HepG2 (cell line): ENCODE measurements around the gene DUSP8. TPM values are rescaled to one million over a fixed set of nuclear protein-coding genes. Genes with fewer than 3 reads are reported as not detected.

Source experiments
- ATAC-seq: fragments of 200-7000 bp; cut with Tn5 transposase; 3 replicates; pipeline ENCODE4 v1.9.1; 2020; ENCODE audit warnings: mild to moderate bottlenecking, moderate library complexity
- BruUV-seq: library from RNA; stranded (reverse); fragments of 400-500 nt; replicated peaks from 2 replicates; lab custom pipeline; 2021; lab: Mats Ljungman, UMichigan
- CTCF ChIA-PET: fragments of 300-600 bp; formaldehyde crosslinking; extraction: SDS; loops from one replicate; lab custom pipeline; 2021; ENCODE audit warnings: low total read pairs, inconsistent platforms, low intra/inter-chr PET ratio; lab: Yijun Ruan, JAX
- POLR2A ChIA-PET: fragments of 350-600 bp; sonication (Branson Sonifier 250); formaldehyde crosslinking; loops from one replicate; lab custom pipeline; 2020; ENCODE audit warnings: antibody characterized with exemption, inconsistent platforms; lab: Yijun Ruan, JAX
- DNase-seq: peaks from one replicate; pipeline ENCODE4 v3.0.0-alpha.2; 2015; ENCODE audit warnings: low spot score
- FAIRE-seq: peaks from 3 replicates; lab custom pipeline; 2011; peaks lifted over from hg19 to GRCh38; lab: Jason Lieb, UNC
- H2AFZ ChIP-seq: one replicate; pipeline ENCODE4 v1.6.1; 2011; ENCODE audit warnings: low read length, inconsistent platforms
- H3K27ac ChIP-seq: fragments of 300-600 bp; 3 replicates; pipeline ENCODE4 v1.8.0; 2011; ENCODE audit warnings: mixed run types, mild to moderate bottlenecking, mixed read lengths, low read length, inconsistent platforms; ENCODE audit not compliant: insufficient read depth; ENCODE audit errors: extremely low read length
- H3K27me3 ChIP-seq, 2 experiments: fragments of 200-600 bp in 1 of 2; 2 replicates in 1 of 2; 3 replicates in 1 of 2; pipeline versions ENCODE4 v1.6.0 to v1.8.0; 2011; ENCODE audit warnings: low read length in 2 of 2, mild to moderate bottlenecking in 2 of 2, moderate library complexity in 2 of 2, inconsistent platforms in 1 of 2; ENCODE audit not compliant: insufficient read depth in 2 of 2, control insufficient read depth in 1 of 2
- H3K36me3 ChIP-seq, 2 experiments: fragments of 200-600 bp in 1 of 2; replicated peaks in 1 of 2; 2 replicates in 1 of 2; 3 replicates in 1 of 2; pipeline versions ENCODE4 v1.5.1 to v1.8.0; 2011; ENCODE audit warnings: low read length in 2 of 2, inconsistent platforms in 1 of 2; ENCODE audit not compliant: insufficient read depth in 2 of 2, control insufficient read depth in 1 of 2
- H3K4me1 ChIP-seq: 2 replicates; pipeline ENCODE4 v1.5.1; 2012; ENCODE audit warnings: low read length, inconsistent platforms; ENCODE audit not compliant: insufficient read depth
- H3K4me2 ChIP-seq: 2 replicates; pipeline ENCODE4 v1.6.0; 2011; ENCODE audit warnings: low read depth, low read length, inconsistent platforms
- H3K4me3 ChIP-seq, 3 experiments: fragments of 200-600 bp in 1 of 3; sonication (generic), shearing (Covaris generic) in 1 of 3; replicated peaks in 1 of 3; 2 replicates each; pipeline ENCODE4 v1.5.1; 2011 to 2016; ENCODE audit warnings: low read length in 3 of 3, inconsistent platforms in 2 of 3, low read depth in 2 of 3, mild to moderate bottlenecking in 2 of 3, control low read depth in 1 of 3, mixed read lengths in 1 of 3; ENCODE audit not compliant: insufficient read depth in 1 of 3
- H3K79me2 ChIP-seq: one replicate; pipeline ENCODE4 v1.6.1; 2011; ENCODE audit warnings: low read length, inconsistent platforms; ENCODE audit not compliant: insufficient read depth
- H3K9ac ChIP-seq: 2 replicates; pipeline ENCODE4 v1.6.0; 2011; ENCODE audit warnings: mild to moderate bottlenecking, low read depth, low read length, inconsistent platforms; ENCODE audit not compliant: insufficient read depth
- H3K9me3 ChIP-seq: 2 replicates; pipeline ENCODE4 v1.5.1; 2012; ENCODE audit warnings: mild to moderate bottlenecking, low read length
- H4K20me1 ChIP-seq: 2 replicates; pipeline ENCODE4 v1.6.0; 2011; ENCODE audit warnings: inconsistent platforms, mild to moderate bottlenecking, low read length, moderate library complexity; ENCODE audit not compliant: insufficient read depth
- HNF1B ChIP-seq: sonication (generic); formaldehyde crosslinking; IDR thresholded peaks from 2 replicates; pipeline ENCODE4 v1.5.1; 2020; ENCODE audit warnings: mild to moderate bottlenecking, moderate library complexity, missing genetic modification reagents
- HNF4G ChIP-seq, 2 experiments: sonication (generic) in 1 of 2; formaldehyde crosslinking in 1 of 2; IDR thresholded peaks; 2 replicates each; pipeline versions ENCODE4 v1.4.0 to v1.6.1; 2011 to 2020; ENCODE audit warnings: borderline replicate concordance in 2 of 2, low read depth in 2 of 2, mild to moderate bottlenecking in 2 of 2, low read length in 1 of 2, missing genetic modification reagents in 1 of 2, moderate library complexity in 1 of 2
- NRL ChIP-seq: sonication (generic); formaldehyde crosslinking; IDR thresholded peaks from 2 replicates; pipeline ENCODE4 v1.5.0; 2020; ENCODE audit warnings: missing genetic modification reagents, mild to moderate bottlenecking, moderate library complexity, borderline replicate concordance
- SALL1 ChIP-seq: sonication (generic); formaldehyde crosslinking; IDR thresholded peaks from 2 replicates; pipeline ENCODE4 v1.8.0; 2022; ENCODE audit warnings: mild to moderate bottlenecking, missing genetic modification reagents
- SMAD1 ChIP-seq: sonication (generic); formaldehyde crosslinking; IDR thresholded peaks from 2 replicates; pipeline ENCODE4 v1.4.0; 2020; ENCODE audit warnings: missing genetic modification reagents, low read depth, mild to moderate bottlenecking, borderline replicate concordance
- TARDBP ChIP-seq: sonication (generic); formaldehyde crosslinking; IDR thresholded peaks from 2 replicates; pipeline ENCODE4 v1.8.0; 2022; ENCODE audit warnings: mild to moderate bottlenecking, missing genetic modification reagents
- THAP9 ChIP-seq: sonication (generic); formaldehyde crosslinking; IDR thresholded peaks from 2 replicates; pipeline ENCODE4; 2020; ENCODE audit warnings: missing genetic modification reagents, mild to moderate bottlenecking, borderline replicate concordance
- ZFX ChIP-seq: sonication (generic); formaldehyde crosslinking; IDR thresholded peaks from 2 replicates; pipeline ENCODE4 v1.4.0; 2020; ENCODE audit warnings: mild to moderate bottlenecking, low read depth, missing genetic modification reagents, moderate library complexity
- ZNF326 ChIP-seq: sonication (generic); formaldehyde crosslinking; IDR thresholded peaks from 2 replicates; pipeline ENCODE4 v1.4.0; 2020; ENCODE audit warnings: missing genetic modification reagents, borderline replicate concordance
- ZNF563 ChIP-seq: sonication (generic); formaldehyde crosslinking; IDR thresholded peaks from 2 replicates; pipeline ENCODE4 v1.8.0; 2022; ENCODE audit warnings: mild to moderate bottlenecking, moderate library complexity, missing genetic modification reagents
- ZNF687 ChIP-seq: sonication (generic); formaldehyde crosslinking; IDR thresholded peaks from 2 replicates; pipeline ENCODE4 v1.5.1; 2020; ENCODE audit warnings: mild to moderate bottlenecking, missing genetic modification reagents, moderate library complexity
- WGBS: methylation state at CpG from one replicate; pipeline ENCODE4 v1.1.6; 2017; ENCODE audit warnings: low lambda C conversion rate; 5-methylcytosine and 5-hydroxymethylcytosine counted together
- in situ Hi-C: cut with HindIII; loops from 2 replicates; pipeline ENCODE4 v1.10.0; 2017; ENCODE audit warnings: low pct_unique_long_range_greater_than_20kb; ENCODE audit not compliant: extremely low pct_ligation_motif_present
- intact Hi-C: fragments of 100-400 bp; cut with micrococcal nuclease; formaldehyde crosslinking; loops from one replicate; pipeline ENCODE4 v1.10.0; 2022; ENCODE audit not compliant: unreplicated experiment
- polyA plus RNA-seq, 8 experiments: library from polyadenylated mRNA; depleted of rRNA in 3 of 8; stranded (reverse) in 7 of 8; unstranded in 1 of 8; fragments of >200 nt; fragmentation: Illumina TruSeq in 4 of 8; extraction: Trizol in 4 of 8; gene quantifications; 2 replicates each; pipeline versions ENCODE4 v1.2.1 to v1.2.3, GENCODE V29; 2011 to 2016; ENCODE audit warnings: low read depth in 4 of 8, missing spikeins in 1 of 8, mixed read lengths in 1 of 8; ENCODE audit not compliant: insufficient read depth in 1 of 8
- total RNA-seq, 5 experiments: library from RNA; depleted of rRNA; stranded (reverse); fragments of >200 nt; fragmentation: Illumina TruSeq; extraction: Trizol; gene quantifications; 2 replicates each; pipeline ENCODE4 v1.2.3, GENCODE V29; 2016; ENCODE audit warnings: low read depth in 1 of 5
- TF ChIP-seq, protein P1 (sequence below): sonication (generic); IDR thresholded peaks from 2 replicates; pipeline ENCODE4 v1.6.1; 2016; ENCODE audit warnings: low read depth, borderline replicate concordance

DUSP8 gene
- total and polyA plus RNA-seq, 2 of the 13 experiments (the other 11 are each of a cell fraction or from before 2014, with no cell fraction given): 1.8 to 8.0 TPM

- ChIA-PET POLR2A (interaction anchor here (0.7 to 1.6 kb wide), 5 partner anchors 15 to 415 kb away, joined by 3 to 5 read pairs (median 3); no protein-coding TSS in a partner anchor), CTCF (interaction anchor here (0.9 to 2.3 kb wide), 2 partner anchors 28 to 33 kb away, joined by 3 to 17 read pairs; no protein-coding TSS in a partner anchor)
- 0% methylated on average over 3 of the region's 7 CpGs for WGBS
- Histone ChIP-seq H3K36me3 (no peaks in the 10 kb centered on the region), H2AFZ (no peak overlapping the region), H3K27me3 (peaks cover 1 to 17% of the 10 kb centered on the region in 2 experiments; a peak in 3 of 5 replicates), H3K4me3 (peak overlapping the region; percentile 65 to 76 (median 72)), H3K27ac (no peak overlapping the region), H3K9me3 (peaks cover 8% of the 10 kb centered on the region), H3K9ac (peak overlapping the region; percentile 84; the same call in 1 of the 2 replicates), H4K20me1 (peaks cover 18% of the 10 kb centered on the region; the same call in 1 of the 2 replicates), H3K4me1 (peaks cover 37% of the 10 kb centered on the region), H3K79me2 (no peaks in the 10 kb centered on the region), H3K4me2 (peak overlapping the region; percentile 93)
- FAIRE-seq (no peak), ATAC-seq (peak; percentile 68), DNase-seq (no peak)
- intact Hi-C loops (loop anchor here (2.0 kb wide), 2 partner anchors 19 to 33 kb away; no protein-coding TSS in a partner anchor), in situ Hi-C loops (no loop called here)
- no TSS peak for BruUV-seq
- TF ChIP-seq HNF4G (IDR thresholded peaks at IDR 0.05; ENCODE audit: borderline replicate concordance, low read depth, low read length): no peak
- TF ChIP-seq HNF4G (CRISPR knock-in tag; IDR thresholded peaks at IDR 0.05; ENCODE audit: borderline replicate concordance, low read depth): 0 out of 2 replicates have a peak, but pooled peaks have one; percentile 2
- no peak for TF ChIP-seq TARDBP (CRISPR knock-in tag)
- TF ChIP-seq NRL (CRISPR knock-in tag): 0 out of 2 replicates have a peak, but pooled peaks have one; percentile 18
- TF ChIP-seq HNF1B (CRISPR knock-in tag): 0 out of 2 replicates have a peak, but pooled peaks have one; percentile 23
- TF ChIP-seq SALL1 (CRISPR knock-in tag): 0 out of 2 replicates have a peak, but pooled peaks have one; percentile 12
- peak; percentile 42; the same call in 1 of the 2 replicates for TF ChIP-seq ZNF563 (CRISPR knock-in tag)
- 0 out of 2 replicates have a peak, but pooled peaks have one; percentile 54 for TF ChIP-seq ZNF687
- TF ChIP-seq ZNF326 (CRISPR knock-in tag): no peak
- TF ChIP-seq, protein P1, sequence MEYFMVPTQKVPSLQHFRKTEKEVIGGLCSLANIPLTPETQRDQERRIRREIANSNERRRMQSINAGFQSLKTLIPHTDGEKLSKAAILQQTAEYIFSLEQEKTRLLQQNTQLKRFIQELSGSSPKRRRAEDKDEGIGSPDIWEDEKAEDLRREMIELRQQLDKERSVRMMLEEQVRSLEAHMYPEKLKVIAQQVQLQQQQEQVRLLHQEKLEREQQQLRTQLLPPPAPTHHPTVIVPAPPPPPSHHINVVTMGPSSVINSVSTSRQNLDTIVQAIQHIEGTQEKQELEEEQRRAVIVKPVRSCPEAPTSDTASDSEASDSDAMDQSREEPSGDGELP: peak; percentile 36; the same call in 1 of the 2 replicates
- no peak for TF ChIP-seq SMAD1 (CRISPR knock-in tag)
- 0 out of 2 replicates have a peak, but pooled peaks have one; percentile 13 for TF ChIP-seq ZFX
- TF ChIP-seq THAP9 (CRISPR knock-in tag): no peak
Measured at GRCh38 chr11:1573903-1574237, 1.8 kb upstream of the DUSP8 start.
